Transverse colon (tissue), 4 donors: Measurements from ENCODE around the gene KIF3C. TPM values are rescaled to one million over a fixed set of nuclear protein-coding genes. Genes with fewer than 3 reads are reported as not detected.

Source experiments
- DNase-seq: peaks from one replicate; pipeline ENCODE4 v3.0.0-alpha.2; 2019
- H3K27ac ChIP-seq, 4 donors: fragments of 200-600 bp; sonication (generic); 2 replicates each; pipeline ENCODE4 v1.5.1; 2016 to 2018; ENCODE audit warnings: inconsistent platforms in 4 of 4
- H3K27me3 ChIP-seq: fragments of 200-600 bp; sonication (generic); 2 replicates; pipeline ENCODE4 v1.5.1; 2017; ENCODE audit warnings: inconsistent platforms
- H3K36me3 ChIP-seq, 4 donors: fragments of 200-600 bp; sonication (generic); 2 replicates each; pipeline ENCODE4 v1.5.1; 2017 to 2019; ENCODE audit warnings: inconsistent platforms in 4 of 4
- H3K4me1 ChIP-seq, 4 donors: fragments of 200-600 bp; sonication (generic); 2 replicates each; pipeline ENCODE4 v1.5.1; 2017 to 2020; ENCODE audit warnings: inconsistent platforms in 4 of 4
- H3K4me3 ChIP-seq, 4 donors: fragments of 200-600 bp; sonication (generic); 1 replicate in 1 of 4; 2 replicates in 3 of 4; pipeline versions ENCODE4 v1.5.1 to v1.6.1; 2017 to 2019; ENCODE audit warnings: inconsistent platforms in 4 of 4
- H3K9me3 ChIP-seq, 2 donors: fragments of 200-600 bp; sonication (generic); 2 replicates each; pipeline ENCODE4 v1.5.1; 2017 to 2019; ENCODE audit warnings: inconsistent platforms in 2 of 2
- CTCF ChIP-seq, 5 experiments: fragments of 200-600 bp in 3 of 5; fragments of 450-650 bp in 2 of 5; sonication (generic) in 3 of 5; IDR thresholded peaks; 1 replicate in 2 of 5; 2 replicates in 3 of 5; pipeline ENCODE4 v1.5.1; 2016 to 2017; ENCODE audit warnings: antibody characterized with exemption in 5 of 5, inconsistent platforms in 3 of 5, mild to moderate bottlenecking in 2 of 5, moderate library complexity in 1 of 5
- EP300 ChIP-seq: sonication (generic); formaldehyde crosslinking; IDR thresholded peaks from one replicate; pipeline ENCODE4 v1.6.1; 2017; ENCODE audit warnings: antibody characterized with exemption, low read depth
- POLR2A ChIP-seq: fragments of 450-650 bp; IDR thresholded peaks from one replicate; pipeline ENCODE4 v1.6.1; 2016; ENCODE audit warnings: antibody characterized with exemption, mild to moderate bottlenecking, moderate library complexity
- POLR2AphosphoS5 ChIP-seq, 3 donors: sonication (generic); formaldehyde crosslinking; IDR thresholded peaks; one replicate each; pipeline ENCODE4 v1.6.1; 2016; ENCODE audit warnings: antibody characterized with exemption in 3 of 3
- WGBS, 2 donors: methylation state at CpG; one replicate each; pipeline ENCODE4 v1.1.5; 2018; ENCODE audit warnings: low coverage in 1 of 2; 5-methylcytosine and 5-hydroxymethylcytosine counted together
- in situ Hi-C, 4 donors: fragments of 200-750 bp; cut with MboI; loops; one replicate each; pipeline versions ENCODE4 v1.15.0 to v1.15.1; 2017; ENCODE audit warnings: low sequenced_read_pairs in 3 of 4, low pct_ligation_motif_present in 1 of 4, low pct_unique_long_range_greater_than_20kb in 1 of 4
- intact Hi-C: fragments of 100-400 bp; cut with DNase I; formaldehyde crosslinking; loops from one replicate; pipeline ENCODE4 v1.15.1; 2023; ENCODE audit warnings: low total_unique reads
- total RNA-seq, 4 donors: library from RNA; depleted of rRNA; stranded (reverse); fragments of >200 nt; gene quantifications; one replicate each; pipeline ENCODE4 v1.1.0, GENCODE V29; 2016

Gene KIF3C
- total RNA-seq, 4 donors from 2014 or later: 0.37 to 3.2 (median 2.0) TPM

- in situ Hi-C loops: no loop called here
Measured at GRCh38 chr2:25979001-25979400, 3.3 kb downstream of the KIF3C start.

GRCh38 chr2:25977768-25978167, 4.5 kb downstream of the KIF3C start:
- in situ Hi-C loops: no loop called here

More at GRCh38 chr2:25979001-25979400, 3.3 kb downstream of the KIF3C start:
- H3K4me1 ChIP-seq: peaks cover 5 to 15% (median 10%) of the 10 kb centered on the region in 4 donors
- no peaks in the 10 kb centered on the region for H3K9me3 ChIP-seq
- H3K4me3 ChIP-seq: no peak overlapping the region
- WGBS, 2 donors: 88 to 100% methylated on average over 1 to 2 of the region's 2 CpGs
- DNase-seq: no peak
- TF ChIP-seq CTCF (IDR thresholded peaks at IDR 0.05) (no peak), POLR2A (no peak), EP300 (no peak), POLR2AphosphoS5 (IDR thresholded peaks at IDR 0.05) (no peak)
- no peaks in the 10 kb centered on the region for H3K36me3 ChIP-seq
- intact Hi-C loops: no loop called here
- no peak overlapping the region for H3K27ac ChIP-seq
- no peaks in the 10 kb centered on the region for H3K27me3 ChIP-seq

GRCh38 chr2:25976983-25977741, 5.1 kb downstream of the KIF3C start:
- H3K36me3 ChIP-seq: no peaks in the 10 kb centered on the region
- WGBS, 2 donors: 72 to 78% methylated on average over 4 to 6 of the region's 6 CpGs
- TF ChIP-seq POLR2AphosphoS5 (IDR thresholded peaks at IDR 0.05): no peak
- no peak for TF ChIP-seq EP300
- TF ChIP-seq POLR2A: no peak
- no peak for TF ChIP-seq CTCF (IDR thresholded peaks at IDR 0.05)
- H3K4me3 ChIP-seq: no peak overlapping the region
- H3K27me3 ChIP-seq: no peaks in the 10 kb centered on the region
- intact Hi-C loops: no loop called here
- peaks cover 5 to 12% (median 10%) of the 10 kb centered on the region in 4 donors for H3K4me1 ChIP-seq
- in situ Hi-C loops: no loop called here
- no peaks in the 10 kb centered on the region for H3K9me3 ChIP-seq
- DNase-seq: no peak
- no peak overlapping the region for H3K27ac ChIP-seq

More at GRCh38 chr2:25977768-25978167, 4.5 kb downstream of the KIF3C start:
- no peak for DNase-seq
- intact Hi-C loops: no loop called here
- Histone ChIP-seq H3K27me3 (no peaks in the 10 kb centered on the region), H3K4me1 (peaks cover 5 to 13% (median 10%) of the 10 kb centered on the region in 4 donors), H3K4me3 (no peak overlapping the region), H3K27ac (no peak overlapping the region), H3K36me3 (no peaks in the 10 kb centered on the region), H3K9me3 (no peaks in the 10 kb centered on the region)
- WGBS, 2 donors: 94 to 100% methylated on average over 1 to 3 of the region's 3 CpGs
- TF ChIP-seq EP300: no peak

- H3K9me3 ChIP-seq: no peaks in the 10 kb centered on the region
- DNase-seq: no peak
- H3K36me3 ChIP-seq: no peaks in the 10 kb centered on the region
- H3K4me1 ChIP-seq: no peaks in the 10 kb centered on the region
- WGBS, 2 donors: 70 to 88% methylated on average over 2 to 7 of the region's 7 CpGs
- in situ Hi-C loops: loop anchor here in 3 of 4 donors (25.0 kb wide), 2 partner anchors 340 to 365 kb away; partner anchors contain the start of genes ADGRF3 (in 2 of the 3) and SELENOI (in 2 of the 3)
- no peak for TF ChIP-seq POLR2AphosphoS5 (IDR thresholded peaks at IDR 0.05)
- TF ChIP-seq CTCF (IDR thresholded peaks at IDR 0.05): no peak
- no peak for TF ChIP-seq POLR2A
- no peak for TF ChIP-seq EP300
- no peak overlapping the region for H3K27ac ChIP-seq
- intact Hi-C loops: no loop called here
- H3K27me3 ChIP-seq: no peaks in the 10 kb centered on the region
- H3K4me3 ChIP-seq: no peak overlapping the region
Measured at GRCh38 chr2:25972049-25972823, 10.1 kb downstream of the KIF3C start.
